Natural killer cell (primary cell): ENCODE measurements around the gene TMEM43. TPM values are rescaled to one million over a fixed set of nuclear protein-coding genes. Genes with fewer than 3 reads are reported as not detected.
A peak's percentile ranks its signal among the peaks of the same experiment; 100 is the strongest.

ENCODE experiments used
- ATAC-seq, 3 donors: fragments of 150-1000 bp in 2 of 3; fragments of 200-7000 bp in 1 of 3; cut with Tn5 transposase; 1 replicate in 1 of 3; 2 replicates in 2 of 3; pipeline ENCODE4 v1.10.0; 2021; ENCODE audit warnings: mild to moderate bottlenecking in 2 of 3, moderate library complexity in 2 of 3
- DNase-seq, 2 donors: peaks; one replicate each; pipeline versions ENCODE4 v3.0.0 to v3.0.0-alpha.2; 2013 to 2021; ENCODE audit warnings: mixed read lengths in 1 of 2
- H3K27ac ChIP-seq: one replicate; pipeline ENCODE4 v1.5.1; 2013; ENCODE audit warnings: mild to moderate bottlenecking, low read length
- H3K27me3 ChIP-seq: one replicate; pipeline ENCODE4 v1.6.1; 2013; ENCODE audit warnings: low read length; ENCODE audit not compliant: control insufficient read depth, insufficient read depth
- H3K36me3 ChIP-seq: one replicate; pipeline ENCODE4 v1.6.1; 2013; ENCODE audit warnings: low read length; ENCODE audit not compliant: control insufficient read depth, insufficient read depth
- H3K4me1 ChIP-seq: one replicate; pipeline ENCODE4 v1.6.1; 2013; ENCODE audit warnings: low read length; ENCODE audit not compliant: control insufficient read depth, insufficient read depth
- H3K4me3 ChIP-seq: one replicate; pipeline ENCODE4 v1.5.1; 2013; ENCODE audit warnings: low read length
- H3K9me3 ChIP-seq: one replicate; pipeline ENCODE4 v1.6.1; 2013; ENCODE audit warnings: low read length; ENCODE audit not compliant: control insufficient read depth, insufficient read depth
- H3K27ac Mint-ChIP-seq, 2 donors: one replicate each; pipeline ENCODE4 v1.8.0; 2022; ENCODE audit warnings: mild to moderate bottlenecking in 2 of 2, mixed read lengths in 2 of 2, moderate library complexity in 1 of 2
- H3K27me3 Mint-ChIP-seq, 2 donors: one replicate each; pipeline ENCODE4 v1.8.0; 2022; ENCODE audit warnings: low read depth in 2 of 2, mixed read lengths in 2 of 2
- H3K36me3 Mint-ChIP-seq: one replicate; pipeline ENCODE4 v1.8.0; 2022; ENCODE audit warnings: mixed read lengths
- H3K4me1 Mint-ChIP-seq, 2 donors: one replicate each; pipeline ENCODE4 v1.8.0; 2022; ENCODE audit warnings: mixed read lengths in 2 of 2
- H3K4me3 Mint-ChIP-seq: one replicate; pipeline ENCODE4 v1.8.0; 2022; ENCODE audit warnings: mild to moderate bottlenecking, moderate library complexity, mixed read lengths
- H3K9me3 Mint-ChIP-seq, 2 donors: one replicate each; pipeline ENCODE4 v1.8.0; 2022; ENCODE audit warnings: mixed read lengths in 2 of 2
- WGBS: methylation state at CpG from one replicate; pipeline ENCODE4 v1.1.7; 2013; ENCODE audit warnings: missing lambda C conversion rate; ENCODE audit not compliant: insufficient coverage; 5-methylcytosine and 5-hydroxymethylcytosine counted together
- intact Hi-C: fragments of 100-400 bp; cut with micrococcal nuclease; formaldehyde crosslinking; loops from one replicate; pipeline ENCODE4 v1.14.2; 2022
- total RNA-seq, 4 donors: library from RNA; stranded (reverse); fragments of 120-200 nt in 1 of 4; gene quantifications; one replicate each; pipeline versions ENCODE4 v1.2.3 to v1.2.4, GENCODE V29; 2013 to 2022
- TF ChIP-seq, protein P1 (sequence below): fragments of 200-600 bp; IDR thresholded peaks from one replicate; pipeline ENCODE4 v1.8.0; 2022; ENCODE audit warnings: antibody characterized with exemption

The TMEM43 gene
- total RNA-seq, 3 donors from 2014 or later (not counting 1 experiment from before 2014, with no cell fraction given) = 49.5 to 61.1 (median 54.1) TPM

DNA sequence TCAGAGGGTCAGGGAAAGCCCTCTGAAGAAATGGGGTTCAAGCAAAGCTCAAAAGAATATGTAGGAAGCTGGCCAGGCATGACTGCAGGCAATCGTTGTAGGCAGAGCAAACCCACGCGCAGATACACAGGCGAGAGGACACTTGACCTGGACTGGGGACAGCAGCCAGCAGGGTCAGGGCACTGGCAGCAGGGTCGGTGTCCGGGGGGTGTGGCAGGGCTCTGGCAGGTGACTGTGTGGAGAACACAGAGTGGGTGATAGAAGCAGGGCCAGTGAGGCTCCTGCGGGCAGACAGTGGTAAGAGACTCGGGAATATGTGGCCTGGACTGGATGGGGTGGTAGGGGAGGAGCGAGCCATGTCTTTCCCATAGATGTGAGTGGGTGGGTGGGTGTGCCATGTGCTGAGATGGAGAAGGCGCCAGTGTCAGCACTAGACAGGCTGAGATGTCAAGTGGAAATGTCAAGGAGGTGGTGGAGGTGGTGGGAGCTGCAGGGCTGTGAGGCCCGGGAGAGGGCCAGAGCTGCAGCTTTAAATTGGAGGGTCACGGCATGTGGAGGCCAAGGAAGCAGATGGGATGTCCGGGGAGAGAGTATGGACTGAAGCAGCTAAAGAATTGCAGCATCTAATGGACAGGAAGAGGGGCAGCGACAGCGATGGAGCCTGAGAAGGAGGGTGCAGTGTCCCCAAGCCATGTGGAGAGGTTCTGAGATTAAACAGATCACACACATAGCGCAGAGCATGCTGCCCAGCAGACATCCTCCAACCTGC is 13.4 kb downstream of the TMEM43 start:
- no peak overlapping the region for H3K27ac ChIP-seq
- Mint-ChIP-seq H3K9me3 (no peaks in the 10 kb centered on the region), H3K36me3 (peaks cover 8% of the 10 kb centered on the region), H3K4me3 (no peak overlapping the region), H3K27me3 (no peaks in the 10 kb centered on the region), H3K27ac (peak overlapping the region; percentile 69 to 95), H3K4me1 (peaks cover 27 to 28% of the 10 kb centered on the region in 2 donors)
- DNase-seq (no peak), ATAC-seq (no peak)
- intact Hi-C loops = no loop called here
- H3K9me3 ChIP-seq = no peaks in the 10 kb centered on the region
- peaks cover 26% of the 10 kb centered on the region for H3K4me1 ChIP-seq
- H3K4me3 ChIP-seq = no peak overlapping the region
- TF ChIP-seq, protein P1, sequence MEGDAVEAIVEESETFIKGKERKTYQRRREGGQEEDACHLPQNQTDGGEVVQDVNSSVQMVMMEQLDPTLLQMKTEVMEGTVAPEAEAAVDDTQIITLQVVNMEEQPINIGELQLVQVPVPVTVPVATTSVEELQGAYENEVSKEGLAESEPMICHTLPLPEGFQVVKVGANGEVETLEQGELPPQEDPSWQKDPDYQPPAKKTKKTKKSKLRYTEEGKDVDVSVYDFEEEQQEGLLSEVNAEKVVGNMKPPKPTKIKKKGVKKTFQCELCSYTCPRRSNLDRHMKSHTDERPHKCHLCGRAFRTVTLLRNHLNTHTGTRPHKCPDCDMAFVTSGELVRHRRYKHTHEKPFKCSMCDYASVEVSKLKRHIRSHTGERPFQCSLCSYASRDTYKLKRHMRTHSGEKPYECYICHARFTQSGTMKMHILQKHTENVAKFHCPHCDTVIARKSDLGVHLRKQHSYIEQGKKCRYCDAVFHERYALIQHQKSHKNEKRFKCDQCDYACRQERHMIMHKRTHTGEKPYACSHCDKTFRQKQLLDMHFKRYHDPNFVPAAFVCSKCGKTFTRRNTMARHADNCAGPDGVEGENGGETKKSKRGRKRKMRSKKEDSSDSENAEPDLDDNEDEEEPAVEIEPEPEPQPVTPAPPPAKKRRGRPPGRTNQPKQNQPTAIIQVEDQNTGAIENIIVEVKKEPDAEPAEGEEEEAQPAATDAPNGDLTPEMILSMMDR = no peak
- no peaks in the 10 kb centered on the region for H3K27me3 ChIP-seq
- peaks cover 52% of the 10 kb centered on the region for H3K36me3 ChIP-seq
- WGBS = 98% methylated on average over 16 of the region's 16 CpGs

DNA sequence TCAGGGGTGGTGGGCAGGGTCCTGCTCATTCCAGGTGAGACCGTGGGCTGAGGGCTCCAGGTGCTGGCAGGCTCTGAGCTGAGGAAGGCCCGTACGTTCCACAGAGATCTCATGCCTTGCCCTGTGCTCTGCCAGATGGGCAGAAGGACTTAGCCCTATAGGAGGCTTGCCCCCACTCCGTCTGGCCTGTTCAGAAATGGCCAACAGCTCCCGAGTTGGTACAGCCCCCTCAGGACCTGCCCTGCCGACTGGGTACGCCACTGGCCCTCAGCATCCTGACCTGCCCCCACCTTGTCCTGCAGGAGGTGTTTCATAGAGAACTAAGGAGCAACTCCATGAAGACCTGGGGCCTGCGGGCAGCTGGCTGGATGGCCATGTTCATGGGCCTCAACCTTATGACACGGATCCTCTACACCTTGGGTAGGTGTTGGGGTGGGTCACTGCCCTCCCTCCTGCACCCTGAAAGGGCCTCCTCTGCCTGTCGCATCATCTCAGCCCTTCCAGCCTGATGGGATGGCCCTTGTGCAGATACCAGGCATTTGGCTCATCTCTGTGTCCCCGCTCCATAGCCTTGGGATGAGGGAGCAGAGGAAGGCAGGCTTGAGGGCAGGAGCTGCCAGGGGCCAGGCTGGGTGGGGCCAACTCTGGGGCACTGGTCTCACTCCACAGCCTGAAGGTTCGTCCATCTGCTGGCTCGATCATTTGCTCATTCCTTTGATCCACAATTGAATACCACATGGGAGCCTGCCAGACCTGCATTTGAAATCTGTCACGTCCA is 14.2 kb downstream of the TMEM43 start:
- peaks cover 33 to 34% of the 10 kb centered on the region in 2 donors for H3K4me1 Mint-ChIP-seq
- Histone ChIP-seq H3K4me3 (no peak overlapping the region), H3K36me3 (peaks cover 44% of the 10 kb centered on the region), H3K27me3 (no peaks in the 10 kb centered on the region), H3K27ac (no peak overlapping the region), H3K9me3 (no peaks in the 10 kb centered on the region), H3K4me1 (peaks cover 31% of the 10 kb centered on the region)
- peak overlapping the region; percentile 69 to 95 for H3K27ac Mint-ChIP-seq
- no peaks in the 10 kb centered on the region for H3K9me3 Mint-ChIP-seq
- DNase-seq (no peak), ATAC-seq (no peak)
- H3K27me3 Mint-ChIP-seq = no peaks in the 10 kb centered on the region
- TF ChIP-seq, protein P1 = no peak
- peaks cover 8% of the 10 kb centered on the region for H3K36me3 Mint-ChIP-seq
- H3K4me3 Mint-ChIP-seq = no peak overlapping the region
- WGBS = 97% methylated on average over 14 of the region's 14 CpGs
- intact Hi-C loops = no loop called here

DNA sequence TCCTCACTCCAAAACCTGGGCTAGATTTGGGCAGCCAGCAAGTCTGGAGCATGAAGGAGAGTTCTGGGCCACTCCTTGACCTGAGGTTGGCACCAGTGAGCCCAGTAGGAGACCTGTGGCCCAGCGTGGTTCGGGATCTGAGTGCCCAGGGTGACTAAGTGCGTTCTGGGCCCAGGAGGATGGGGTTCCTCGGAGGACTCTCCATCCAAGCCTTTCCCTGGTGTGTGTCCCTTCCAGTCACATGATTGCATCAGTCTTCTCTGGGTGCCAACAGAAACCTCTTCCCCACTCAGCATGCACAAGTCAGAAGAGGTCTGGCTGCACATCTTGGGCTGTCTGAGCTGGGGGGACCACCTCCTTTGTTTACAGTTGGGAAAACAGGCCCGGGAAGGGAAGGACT is 14.9 kb downstream of the TMEM43 start:
- H3K9me3 ChIP-seq = no peaks in the 10 kb centered on the region
- H3K4me3 Mint-ChIP-seq = no peak overlapping the region
- peak overlapping the region; percentile 69 to 95 for H3K27ac Mint-ChIP-seq
- H3K9me3 Mint-ChIP-seq = no peaks in the 10 kb centered on the region
- H3K4me1 Mint-ChIP-seq = peaks cover 40 to 41% of the 10 kb centered on the region in 2 donors
- H3K36me3 Mint-ChIP-seq = peaks cover 8% of the 10 kb centered on the region
- H3K27me3 Mint-ChIP-seq = no peaks in the 10 kb centered on the region
- intact Hi-C loops = loop anchor here (5.0 to 10.0 kb wide), 2 partner anchors 1127 to 1655 kb away; partner anchors contain the start of gene ANKRD28
- peaks cover 38% of the 10 kb centered on the region for H3K4me1 ChIP-seq
- H3K27ac ChIP-seq = no peak overlapping the region
- H3K4me3 ChIP-seq = no peak overlapping the region
- peaks cover 37% of the 10 kb centered on the region for H3K36me3 ChIP-seq
- DNase-seq (no peak), ATAC-seq (no peak)
- no peaks in the 10 kb centered on the region for H3K27me3 ChIP-seq
- TF ChIP-seq, protein P1 = no peak
- 99% methylated on average over 5 of the region's 5 CpGs for WGBS
